Esophagus squamous epithelium (tissue), 5 donors: Measurements from ENCODE around the gene SIAH2. TPM values are rescaled to one million over a fixed set of nuclear protein-coding genes. Genes with fewer than 3 reads are reported as not detected.

Experiments used
- DNase-seq: peaks from one replicate; lab custom pipeline; 2025; lab: John Stamatoyannopoulos, UW
- H3K27ac ChIP-seq, 4 donors: fragments of 200-600 bp; sonication (generic); one replicate each; pipeline ENCODE4 v1.5.1; 2016 to 2019; ENCODE audit warnings: mild to moderate bottlenecking in 1 of 4
- H3K27me3 ChIP-seq, 4 donors: fragments of 200-600 bp; sonication (generic); 1 replicate in 3 of 4; 2 replicates in 1 of 4; pipeline versions ENCODE4 v1.5.1 to v1.6.0; 2017 to 2021; ENCODE audit warnings: antibody characterized with exemption in 1 of 4
- H3K36me3 ChIP-seq, 3 donors: fragments of 200-600 bp; sonication (generic); one replicate each; pipeline ENCODE4 v1.5.1; 2016 to 2019
- H3K4me1 ChIP-seq, 3 donors: fragments of 200-600 bp; sonication (generic); one replicate each; pipeline ENCODE4 v1.5.1; 2017 to 2019
- H3K4me3 ChIP-seq, 4 donors: fragments of 200-600 bp; sonication (generic); 1 replicate in 3 of 4; 2 replicates in 1 of 4; pipeline ENCODE4 v1.5.1; 2016 to 2019; ENCODE audit warnings: mild to moderate bottlenecking in 2 of 4, moderate library complexity in 1 of 4
- H3K9me3 ChIP-seq, 3 donors: fragments of 200-600 bp; sonication (generic); one replicate each; pipeline ENCODE4 v1.5.1; 2016 to 2019
- CTCF ChIP-seq, 6 experiments: fragments of 450-650 bp in 4 of 6; fragments of 200-600 bp in 2 of 6; sonication (generic) in 2 of 6; IDR thresholded peaks; one replicate each; pipeline ENCODE4 v1.5.1; 2016 to 2019; ENCODE audit warnings: antibody characterized with exemption in 6 of 6, mild to moderate bottlenecking in 4 of 6, moderate library complexity in 4 of 6
- POLR2A ChIP-seq, 4 donors: fragments of 450-650 bp; IDR thresholded peaks; one replicate each; pipeline ENCODE4 v1.6.1; 2017; ENCODE audit warnings: antibody characterized with exemption in 4 of 4, mild to moderate bottlenecking in 4 of 4, moderate library complexity in 3 of 4
- WGBS, 2 donors: methylation state at CpG; one replicate each; pipeline ENCODE4 v1.1.5; 2018; 5-methylcytosine and 5-hydroxymethylcytosine counted together
- intact Hi-C: fragments of 100-400 bp; cut with DNase I; formaldehyde crosslinking; loops from one replicate; pipeline ENCODE4 v1.15.0; 2022
- total RNA-seq, 4 donors: library from RNA; depleted of rRNA; stranded (reverse); fragments of >200 nt; gene quantifications; one replicate each; pipeline ENCODE4 v1.1.0, GENCODE V29; 2016
- donor health status: DM: yes; HTN: yes; CAD: no.

The SIAH2 gene
- total RNA-seq, 4 donors from 2014 or later, result 39.4 to 74.8 (median 51.8) TPM

GRCh38 chr3:150751781-150752263, 11.1 kb downstream of the SIAH2 start:
- WGBS, 2 donors, result 11 to 20% methylated on average over 2 of the region's 2 CpGs
- peaks cover 21 to 100% (median 40%) of the 10 kb centered on the region in 3 donors for H3K4me1 ChIP-seq
- peak overlapping the region; percentile 73 to 90 (median 83) for H3K27ac ChIP-seq
- DNase-seq, result no peak
- TF ChIP-seq POLR2A (IDR thresholded peaks at IDR 0.05), result no peak
- no peak for TF ChIP-seq CTCF (IDR thresholded peaks at IDR 0.05)
- peaks cover 0 to 23% (median 0%) of the 10 kb centered on the region in 3 donors for H3K36me3 ChIP-seq
- H3K9me3 ChIP-seq, result no peaks in the 10 kb centered on the region
- intact Hi-C loops, result no loop called here
- H3K27me3 ChIP-seq, result no peaks in the 10 kb centered on the region
- H3K4me3 ChIP-seq, result no peak overlapping the region

GRCh38 chr3:150749255-150749654, 13.7 kb downstream of the SIAH2 start:
- 68 to 70% methylated on average over 6 of the region's 6 CpGs for WGBS, 2 donors
- H3K9me3 ChIP-seq, result no peaks in the 10 kb centered on the region
- H3K4me3 ChIP-seq, result no peak overlapping the region
- TF ChIP-seq CTCF (IDR thresholded peaks at IDR 0.05), result no peak
- no peak for TF ChIP-seq POLR2A (IDR thresholded peaks at IDR 0.05)
- peak overlapping the region in 1 of 4 donors; percentile 71 for H3K27ac ChIP-seq
- intact Hi-C loops, result no loop called here
- H3K36me3 ChIP-seq, result peaks cover 0 to 14% (median 0%) of the 10 kb centered on the region in 3 donors
- peaks cover 39 to 100% (median 62%) of the 10 kb centered on the region in 3 donors for H3K4me1 ChIP-seq
- no peaks in the 10 kb centered on the region for H3K27me3 ChIP-seq
- DNase-seq, result no peak

GRCh38 chr3:150748684-150749047, 14.3 kb downstream of the SIAH2 start:
- intact Hi-C loops, result no loop called here
- H3K36me3 ChIP-seq, result peaks cover 0 to 12% (median 0%) of the 10 kb centered on the region in 3 donors
- H3K27ac ChIP-seq, result peak overlapping the region in 1 of 4 donors; percentile 71
- no peaks in the 10 kb centered on the region for H3K9me3 ChIP-seq
- no peaks in the 10 kb centered on the region for H3K27me3 ChIP-seq
- no peak for DNase-seq
- TF ChIP-seq CTCF (IDR thresholded peaks at IDR 0.05), result no peak
- no peak for TF ChIP-seq POLR2A (IDR thresholded peaks at IDR 0.05)
- H3K4me3 ChIP-seq, result no peak overlapping the region
- 52 to 85% methylated on average over 1 of the region's 1 CpG for WGBS, 2 donors
- H3K4me1 ChIP-seq, result peaks cover 44 to 100% (median 65%) of the 10 kb centered on the region in 3 donors

DNA sequence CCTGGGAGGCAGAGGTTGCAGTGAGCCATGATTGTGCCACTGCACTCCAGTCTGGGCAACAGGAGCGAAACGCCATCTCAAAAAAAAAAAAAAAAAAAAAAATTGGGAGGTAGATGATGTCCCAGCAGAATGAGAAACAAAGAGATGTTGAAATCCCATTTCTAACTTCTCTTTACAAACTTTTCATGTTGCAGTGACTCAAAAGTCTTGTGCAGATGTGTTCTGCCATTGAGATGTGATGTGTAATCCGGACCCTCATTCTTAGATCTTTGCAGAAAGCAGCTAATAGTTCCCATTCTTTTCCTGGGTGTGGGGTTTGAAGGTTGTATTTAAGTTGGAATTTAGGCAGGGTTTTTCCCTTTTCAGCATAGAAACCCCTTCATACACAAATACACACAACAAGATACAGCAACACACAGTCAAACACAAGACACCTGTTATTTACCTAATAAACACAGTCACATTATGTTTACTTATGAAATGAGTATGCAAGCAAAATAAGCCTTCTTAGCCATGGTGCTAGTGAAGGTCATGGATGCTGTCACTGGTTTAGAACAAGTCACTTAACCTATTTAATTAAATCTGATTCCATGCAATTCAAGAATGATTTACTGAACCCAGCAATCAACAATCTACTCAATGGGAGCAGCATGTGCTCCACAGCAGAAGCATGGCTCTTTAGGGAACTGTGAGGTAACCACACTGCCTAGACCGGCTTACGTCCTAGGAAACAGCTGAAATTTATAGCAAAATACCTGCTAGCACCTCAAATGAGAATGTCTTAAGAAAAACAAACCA, 14.9 kb downstream of the SIAH2 start:
- peak overlapping the region in 3 of 4 donors; percentile 53 to 79 (median 71) for H3K27ac ChIP-seq
- TF ChIP-seq POLR2A (IDR thresholded peaks at IDR 0.05) (no peak), CTCF (IDR thresholded peaks at IDR 0.05) (no peak)
- intact Hi-C loops, result no loop called here
- H3K4me1 ChIP-seq, result peaks cover 50 to 100% (median 70%) of the 10 kb centered on the region in 3 donors
- no peaks in the 10 kb centered on the region for H3K27me3 ChIP-seq
- H3K9me3 ChIP-seq, result no peaks in the 10 kb centered on the region
- peaks cover 0 to 6% (median 0%) of the 10 kb centered on the region in 3 donors for H3K36me3 ChIP-seq
- no peak overlapping the region for H3K4me3 ChIP-seq
- 76 to 85% methylated on average over 5 of the region's 5 CpGs for WGBS, 2 donors
- no peak for DNase-seq
